ENCODE measurements around the gene SLCO3A1.

Gene SLCO3A1

DNA sequence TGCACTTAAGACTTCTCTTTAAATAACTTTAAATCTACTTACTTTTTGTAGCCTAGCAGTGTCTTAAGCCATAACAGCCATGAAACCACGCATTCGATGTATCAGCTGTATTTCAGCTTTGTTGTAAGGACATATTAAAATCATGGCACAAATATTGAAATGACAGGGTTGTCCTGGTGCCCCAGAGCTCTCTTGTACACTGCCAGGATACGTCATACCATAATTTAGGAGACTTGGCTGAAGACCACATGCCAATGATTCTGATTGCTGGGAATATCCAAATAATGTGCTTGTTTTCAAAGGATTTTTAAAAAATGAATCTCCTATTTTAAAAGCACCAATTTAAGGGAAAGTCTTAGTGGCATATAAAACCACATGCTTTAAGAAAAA is 265.4 kb downstream of the SLCO3A1 start:
- no peak for DNase-seq (ENCODE audit: low read depth in 4 of 4, low spot score in 1 of 4)

DNA sequence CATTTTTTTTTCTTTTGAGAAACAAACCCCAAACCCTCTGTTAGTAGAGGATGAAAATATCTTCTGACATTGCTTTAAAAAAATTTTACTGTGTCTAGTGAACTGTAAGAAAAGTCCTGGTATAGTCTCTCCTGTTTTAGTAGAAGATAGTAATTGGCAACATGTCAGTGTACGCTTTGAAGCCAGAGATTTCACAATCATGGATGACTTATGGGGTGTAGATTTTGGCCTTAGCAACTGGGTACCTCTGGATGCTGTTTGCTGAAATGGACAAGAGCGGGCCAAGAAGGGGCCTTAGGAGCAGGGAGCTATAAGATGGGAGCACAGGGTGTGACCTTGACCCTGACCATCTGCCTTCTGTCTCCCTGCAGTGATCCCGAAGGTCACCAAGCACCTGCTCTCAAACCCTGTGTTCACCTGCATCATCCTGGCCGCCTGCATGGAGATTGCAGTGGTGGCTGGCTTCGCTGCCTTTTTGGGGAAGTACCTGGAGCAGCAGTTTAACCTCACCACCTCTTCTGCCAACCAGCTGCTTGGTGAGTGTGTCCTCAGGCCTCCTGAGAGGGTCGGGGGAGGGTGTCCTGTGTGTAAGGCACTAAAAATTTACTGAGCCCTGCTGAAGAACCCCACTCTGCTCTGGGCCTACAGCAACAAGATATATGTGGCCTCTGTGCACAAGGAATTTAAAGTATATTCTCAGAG is 266.7 kb downstream of the SLCO3A1 start:
- DNase-seq (ENCODE audit: low read depth in 4 of 4, low spot score in 1 of 4): no peak

DNA sequence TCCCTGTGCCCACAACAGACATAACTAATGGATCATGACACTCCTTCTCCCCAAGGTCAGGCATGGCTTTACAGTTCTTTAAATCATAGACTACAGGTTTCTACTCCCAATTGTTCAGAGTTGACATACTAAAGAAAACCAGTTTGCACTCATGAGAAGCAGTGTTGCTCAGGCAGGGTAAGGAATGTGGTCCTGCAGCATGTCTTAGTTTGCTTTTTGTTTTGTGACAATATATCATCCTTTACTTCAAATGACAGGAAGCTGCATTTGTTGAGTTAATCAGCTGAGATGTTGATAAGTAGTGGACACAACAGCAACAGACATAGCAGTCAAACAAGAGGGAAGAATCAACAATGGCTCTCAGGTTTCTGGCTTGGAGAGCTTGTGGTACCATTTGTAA is 267.5 kb downstream of the SLCO3A1 start:
- no peak for DNase-seq (ENCODE audit: low read depth in 4 of 4, low spot score in 1 of 4)

DNA sequence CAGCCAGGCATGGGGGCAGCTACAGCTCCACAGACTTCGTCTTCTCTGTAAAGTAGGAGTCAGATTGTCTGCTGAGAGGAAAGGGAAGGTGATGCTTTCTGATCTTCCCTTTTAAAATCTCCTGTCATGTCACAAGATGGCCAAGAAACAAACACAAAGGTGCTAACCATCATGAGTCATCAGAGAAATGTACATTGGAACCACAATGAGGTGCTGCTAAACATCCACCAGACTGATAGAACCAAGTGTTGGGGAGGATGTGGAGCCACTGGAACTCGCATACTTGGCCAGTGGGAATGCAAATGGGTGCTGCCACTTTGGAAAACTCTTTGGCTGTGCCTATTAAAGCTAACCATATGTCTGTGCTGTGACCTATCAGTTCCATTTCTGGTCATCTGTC is 268.8 kb downstream of the SLCO3A1 start:
- no peak for DNase-seq (ENCODE audit: low read depth in 4 of 4, low spot score in 1 of 4)

DNA sequence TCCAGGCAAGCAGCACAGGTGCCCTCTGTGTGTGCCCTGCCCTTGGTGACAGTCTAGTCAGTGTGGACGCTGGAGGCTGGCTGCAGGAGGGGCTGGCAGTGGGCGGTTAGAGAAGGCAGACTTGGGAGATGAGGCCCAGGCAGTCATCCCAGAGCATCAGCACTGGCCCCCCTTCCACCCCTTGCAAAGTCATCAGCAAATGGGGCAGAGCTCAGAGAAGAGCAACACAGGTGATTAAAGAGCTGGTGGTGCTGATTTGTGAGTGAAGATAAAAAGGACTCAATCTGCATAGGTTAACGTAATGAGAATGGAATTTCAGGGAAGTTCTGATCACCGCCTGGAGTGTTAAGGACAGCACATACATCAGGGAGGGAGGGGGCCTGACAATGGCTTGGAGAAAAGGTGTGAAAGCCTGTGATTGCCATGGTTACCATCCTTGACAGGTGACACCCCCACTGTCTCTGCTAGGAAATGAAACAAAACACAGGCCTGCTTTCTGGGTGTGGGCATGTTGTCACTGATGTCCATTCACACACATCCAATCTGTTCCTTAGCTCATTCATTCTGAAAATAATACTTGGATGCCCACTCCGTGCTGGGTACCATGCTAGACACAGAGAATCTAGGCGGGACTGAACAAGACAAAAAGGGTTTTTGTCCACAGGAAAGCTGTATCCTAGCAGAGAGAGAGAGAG is 270.6 kb downstream of the SLCO3A1 start:
- DNase-seq (ENCODE audit: low read depth in 4 of 4, low spot score in 1 of 4): no peak

DNA sequence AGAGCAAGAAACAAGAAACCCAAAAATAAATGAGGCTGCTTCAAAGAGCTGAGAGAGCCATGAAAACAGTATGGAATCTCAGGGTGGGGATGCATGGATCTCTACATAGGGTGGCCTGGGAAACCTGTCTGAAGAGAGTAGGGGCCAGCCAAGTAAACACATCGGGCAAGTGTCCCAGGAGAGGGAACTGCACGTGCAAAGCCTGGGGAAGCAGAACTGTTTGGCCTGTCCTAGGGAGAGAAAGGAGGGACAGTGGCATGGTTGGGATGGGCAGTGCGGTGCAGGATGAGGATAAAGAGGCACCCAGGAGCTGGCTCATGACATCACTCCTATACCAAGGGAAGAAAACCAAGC is 271.1 kb downstream of the SLCO3A1 start:
- no peak for DNase-seq (ENCODE audit: low read depth in 4 of 4, low spot score in 1 of 4)

DNA sequence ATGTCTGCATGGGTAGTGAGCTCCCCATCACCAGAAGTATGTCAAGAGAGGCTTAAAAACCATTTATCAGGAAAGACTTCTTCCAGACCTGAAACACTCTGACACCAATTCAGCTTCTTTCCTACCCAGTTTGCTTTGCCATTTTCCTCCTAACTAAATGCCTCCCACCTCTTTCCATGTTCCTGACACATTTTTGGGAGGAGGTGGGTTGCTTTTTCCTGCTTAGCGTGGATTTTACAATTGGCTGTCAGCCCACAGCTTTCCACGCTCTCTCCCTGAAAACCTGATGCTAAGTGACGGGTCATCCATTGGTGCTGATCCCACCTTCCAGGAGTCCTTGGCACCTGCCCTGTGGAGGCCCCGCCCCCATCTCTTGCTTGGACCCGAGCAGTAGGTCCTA is 275.3 kb downstream of the SLCO3A1 start:
- no peak for DNase-seq (ENCODE audit: low read depth in 4 of 4, low spot score in 1 of 4)

DNA sequence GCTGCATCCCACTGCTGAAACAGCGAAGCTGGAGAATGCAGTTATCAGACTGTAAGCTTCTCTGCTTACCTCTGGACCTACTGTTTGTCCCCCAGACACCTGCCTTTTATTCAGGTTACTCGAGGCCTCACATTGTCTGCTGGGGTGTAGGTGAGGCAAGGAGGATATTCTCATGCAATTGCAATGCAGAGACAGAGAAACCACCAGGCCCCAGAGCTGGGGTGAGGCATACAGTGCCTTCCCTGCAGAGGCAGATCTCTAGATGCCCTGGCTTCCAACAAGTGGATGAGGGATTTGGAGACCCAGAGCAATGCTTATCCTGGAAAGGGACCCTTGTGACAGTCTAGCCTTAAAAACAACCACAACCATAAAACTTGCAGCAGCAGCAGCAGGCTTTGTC is 276.7 kb downstream of the SLCO3A1 start:
- no peak for DNase-seq (ENCODE audit: low read depth in 4 of 4, low spot score in 1 of 4)

DNA sequence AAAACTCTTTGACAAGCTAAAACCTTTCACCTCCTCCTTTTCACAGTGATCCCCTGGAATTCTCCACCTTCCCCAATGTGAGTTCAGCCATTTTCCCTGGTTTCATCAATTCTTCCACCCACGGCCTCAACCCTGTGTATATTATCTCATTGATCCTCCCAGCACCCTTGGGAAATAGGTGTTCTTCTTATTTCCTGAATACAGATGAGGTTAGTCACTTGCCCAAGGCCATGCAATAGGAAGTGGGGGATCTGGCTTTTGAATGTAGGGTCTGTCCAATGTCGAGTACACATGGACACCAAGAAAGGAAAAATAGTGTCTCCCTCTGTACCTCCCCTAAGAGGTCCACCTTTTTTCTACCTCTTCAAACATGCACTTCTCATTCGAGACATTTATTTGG is 277.4 kb downstream of the SLCO3A1 start:
- no peak for DNase-seq (ENCODE audit: low read depth in 4 of 4, low spot score in 1 of 4)

DNA sequence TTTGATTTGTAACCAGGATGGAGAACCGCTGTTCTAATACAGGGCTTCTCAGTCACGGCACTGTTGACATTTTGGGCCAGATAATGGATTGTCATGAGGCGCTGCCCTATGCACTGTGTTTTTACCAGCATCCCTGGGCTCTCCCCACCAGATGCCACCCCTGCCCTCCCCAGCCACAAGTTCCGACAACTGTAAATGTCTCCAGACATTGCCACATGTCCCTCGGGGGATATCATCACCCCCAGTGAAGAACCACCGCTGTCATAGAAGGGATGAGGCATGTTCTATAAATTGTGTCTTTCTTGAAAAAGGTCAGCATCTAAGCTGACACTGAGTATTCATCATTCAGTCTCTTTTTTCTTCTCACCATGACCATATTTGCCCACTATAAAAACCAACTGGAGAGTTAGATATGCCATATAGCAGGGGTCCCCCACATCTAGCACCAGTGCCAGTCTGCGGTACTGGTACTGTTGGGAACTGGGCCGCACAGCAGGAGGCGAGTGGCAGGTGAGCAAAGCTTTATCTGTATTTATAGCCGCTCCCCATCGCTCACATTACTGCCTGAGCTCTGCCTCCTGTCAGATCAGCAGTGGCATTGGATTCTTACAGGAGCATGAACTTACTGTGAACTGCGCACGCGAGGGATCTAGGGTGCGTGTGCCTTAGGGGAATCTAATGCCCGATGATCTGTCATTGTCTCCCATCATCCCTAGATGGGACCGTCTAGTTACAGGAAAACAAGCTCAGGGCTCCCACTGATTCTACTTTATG is 279.7 kb downstream of the SLCO3A1 start:
- no peak for DNase-seq (ENCODE audit: low read depth in 4 of 4, low spot score in 1 of 4)

DNA sequence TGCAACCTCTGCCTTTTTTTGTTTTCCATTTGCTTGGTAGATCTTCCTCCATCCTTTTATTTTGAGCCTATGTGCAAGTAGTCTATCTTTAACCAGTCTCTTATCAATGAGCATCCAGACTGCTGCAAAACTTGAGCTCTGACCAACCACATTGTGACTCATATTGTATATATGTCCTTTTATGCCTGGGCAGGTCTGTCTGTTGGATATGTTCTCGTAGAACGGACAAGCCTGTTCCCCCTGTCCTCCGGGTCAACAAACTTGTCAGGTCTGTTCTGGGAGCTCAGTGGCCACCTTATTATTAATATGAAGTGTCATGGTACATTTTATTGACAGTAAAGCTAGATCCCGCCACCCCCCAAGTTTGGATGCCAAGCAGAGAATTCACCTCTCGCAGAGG is 287.3 kb downstream of the SLCO3A1 start:
- DNase-seq (ENCODE audit: low read depth in 4 of 4, low spot score in 1 of 4): no peak

DNA sequence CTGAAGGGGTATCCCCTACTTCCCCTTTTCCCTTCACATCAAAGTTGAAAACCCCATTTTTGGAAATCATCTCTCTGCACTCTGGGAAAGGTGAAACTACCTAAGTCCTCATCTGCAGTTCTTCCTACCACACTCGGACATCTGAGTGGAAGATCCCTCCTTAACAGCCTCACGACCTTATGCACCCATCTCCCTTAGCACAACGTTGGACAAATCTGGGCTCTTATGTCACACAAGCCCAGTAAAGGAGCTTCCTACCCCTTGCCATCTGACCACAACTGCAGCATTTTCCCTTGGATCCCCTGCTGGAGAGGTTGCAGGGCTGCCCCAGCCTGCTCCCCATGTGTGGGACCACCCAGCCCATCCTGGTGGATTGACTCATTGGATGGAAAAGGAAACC is 288.1 kb downstream of the SLCO3A1 start:
- DNase-seq (ENCODE audit: low read depth in 4 of 4, low spot score in 1 of 4): no peak

DNA sequence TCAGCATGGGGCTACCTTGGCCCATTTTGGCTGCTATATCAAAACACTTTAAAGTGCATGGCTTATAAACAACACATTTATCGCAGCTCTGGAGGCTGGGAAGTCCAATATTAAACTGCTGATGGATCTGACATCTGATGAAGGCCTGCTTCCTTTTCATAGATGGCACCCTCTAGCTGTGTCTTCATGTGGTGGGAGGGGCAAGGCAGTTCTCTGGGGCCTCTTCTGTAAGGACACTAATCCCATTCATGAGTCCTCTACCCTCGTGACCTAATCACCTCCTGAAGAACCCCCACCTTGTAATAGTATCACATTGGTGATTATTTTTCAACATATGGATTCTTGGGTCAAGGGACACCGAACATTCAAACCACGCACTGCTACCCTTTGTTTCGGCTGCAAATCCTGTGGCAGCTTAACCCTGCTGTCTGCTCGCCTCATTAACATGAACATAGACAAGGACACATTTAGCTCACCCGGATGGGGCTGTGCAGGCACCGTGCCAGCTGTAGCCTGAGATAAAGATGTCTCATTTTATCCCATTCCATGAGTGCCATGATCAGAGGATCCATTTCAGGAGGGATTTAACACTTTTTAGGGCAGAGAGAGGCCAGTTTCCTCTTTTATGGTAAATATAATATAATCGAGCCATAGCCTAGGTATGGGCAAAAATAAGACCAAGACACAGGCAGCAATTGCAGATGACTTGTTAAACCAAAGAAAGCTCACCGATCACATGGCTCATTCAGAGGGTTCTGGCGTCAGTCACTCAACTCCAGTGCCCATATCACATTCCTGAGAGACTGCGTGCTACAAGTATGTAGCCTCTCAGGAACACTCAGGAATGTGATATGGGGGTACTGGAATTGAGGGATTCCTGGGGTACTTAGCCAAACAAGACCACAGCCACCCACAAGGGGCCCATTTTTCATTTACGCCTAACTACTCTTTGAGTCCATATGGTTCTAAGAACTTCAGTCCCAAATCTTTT is 289.0 kb downstream of the SLCO3A1 start:
- DNase-seq (ENCODE audit: low read depth in 4 of 4, low spot score in 1 of 4): no peak

DNA sequence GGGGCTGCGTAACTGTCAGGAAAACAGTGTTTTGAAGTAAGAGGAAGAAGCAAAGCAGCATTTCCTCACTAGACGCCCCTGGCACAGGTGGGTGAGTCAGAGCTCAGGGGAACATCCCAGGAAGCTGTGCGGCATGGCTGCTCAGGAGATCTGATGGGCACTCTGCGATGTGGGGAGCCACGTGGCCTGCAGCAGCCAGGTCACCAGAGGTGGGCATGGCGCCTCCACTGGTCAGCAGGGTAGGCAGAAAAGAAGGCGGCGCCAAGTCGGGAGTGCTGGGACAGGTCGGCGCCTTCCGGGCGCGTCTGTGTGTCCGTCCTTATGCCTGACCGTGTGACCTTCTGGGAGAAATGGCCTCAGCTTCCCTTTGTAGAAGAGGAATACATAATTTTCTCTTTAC is 290.3 kb downstream of the SLCO3A1 start:
- no peak for DNase-seq (ENCODE audit: low read depth in 4 of 4, low spot score in 1 of 4)

DNA sequence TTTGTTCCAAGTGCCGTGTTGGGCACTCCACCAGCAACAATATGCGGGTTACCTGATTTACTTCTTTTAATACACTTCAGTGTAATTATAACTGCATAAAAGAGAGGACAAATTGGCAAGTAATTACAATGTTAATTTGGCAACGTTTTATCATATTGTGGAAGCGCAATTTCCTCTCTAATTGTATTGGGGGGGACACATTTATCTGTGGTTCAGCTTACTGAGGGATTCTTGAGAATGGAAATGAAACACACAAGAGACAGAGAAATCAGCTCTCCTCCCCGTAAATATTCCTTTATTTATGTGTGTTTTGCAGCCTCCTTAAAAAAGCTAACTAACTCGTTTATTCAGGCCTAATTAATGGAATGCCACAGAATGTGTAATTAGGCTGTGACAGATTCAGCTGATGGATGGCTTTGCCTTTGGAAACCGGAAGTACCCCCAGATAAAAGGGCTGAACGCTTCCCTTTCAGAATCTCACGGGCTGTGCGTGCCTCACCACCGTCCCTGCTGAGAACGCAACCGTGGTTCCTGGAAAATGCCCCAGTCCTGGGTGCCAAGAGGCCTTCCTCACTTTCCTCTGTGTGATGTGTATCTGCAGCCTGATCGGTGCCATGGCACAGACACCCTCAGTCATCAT is 293.1 kb downstream of the SLCO3A1 start:
- no peak for DNase-seq (ENCODE audit: low read depth in 4 of 4, low spot score in 1 of 4)

DNA sequence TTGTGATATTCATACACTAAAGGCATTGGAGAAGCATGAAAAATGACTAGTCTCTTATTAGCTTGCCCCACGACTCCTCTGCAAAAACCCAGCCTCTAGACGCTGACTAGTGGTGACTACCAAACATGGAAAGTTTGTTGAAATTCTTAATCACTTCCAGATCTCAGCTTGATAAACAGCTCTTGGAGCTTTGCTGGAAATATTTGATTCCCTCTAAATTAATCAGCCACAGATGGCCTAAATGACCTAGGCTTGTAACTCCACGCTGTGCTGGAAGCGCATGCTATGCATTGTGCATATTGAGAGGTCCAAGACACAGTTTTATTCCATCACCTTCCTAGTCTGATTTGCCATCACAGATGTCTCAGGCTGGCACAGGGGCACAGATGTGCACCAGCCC is 295.5 kb downstream of the SLCO3A1 start:
- DNase-seq (ENCODE audit: low read depth in 4 of 4, low spot score in 1 of 4): no peak

DNA sequence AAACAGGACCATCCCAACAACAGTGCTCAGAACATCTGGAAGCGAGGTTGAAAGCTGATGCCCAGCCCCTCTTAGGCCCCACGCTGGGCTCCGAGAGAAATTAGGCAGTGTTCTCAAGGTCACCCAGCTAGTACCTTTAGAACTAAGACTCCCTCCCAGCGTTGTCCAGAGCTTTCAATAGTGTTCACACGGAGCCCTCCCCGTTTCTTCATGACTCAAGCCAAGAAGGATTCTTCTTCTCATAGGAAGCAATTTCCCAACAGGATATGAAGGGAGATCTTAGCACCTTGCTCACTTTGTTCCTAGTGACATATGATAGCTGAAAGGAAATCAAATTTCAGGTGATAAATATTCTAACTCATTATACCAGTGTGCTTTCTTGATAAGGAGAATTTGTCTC is 296.0 kb downstream of the SLCO3A1 start:
- no peak for DNase-seq (ENCODE audit: low read depth in 4 of 4, low spot score in 1 of 4)

DNA sequence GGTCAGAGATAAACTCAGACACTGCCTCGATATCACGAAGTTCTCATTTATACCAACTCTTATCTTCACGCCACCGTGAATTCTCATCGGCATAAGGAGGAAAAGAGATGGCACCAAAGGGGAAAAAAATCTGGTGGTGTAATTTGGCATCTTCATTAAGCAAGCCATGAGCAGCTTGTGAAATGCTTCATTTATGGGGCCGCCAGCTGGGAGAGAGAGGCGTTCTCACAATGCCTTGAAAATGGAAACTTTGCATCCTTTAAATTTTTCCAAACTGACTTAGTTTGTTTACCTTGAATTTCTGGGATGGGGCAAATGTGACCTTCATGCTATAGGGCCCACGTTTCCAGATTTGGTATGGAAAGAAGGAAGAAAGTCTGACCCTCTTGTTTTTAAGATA is 297.7 kb downstream of the SLCO3A1 start:
- DNase-seq (ENCODE audit: low read depth in 4 of 4, low spot score in 1 of 4): no peak

DNA sequence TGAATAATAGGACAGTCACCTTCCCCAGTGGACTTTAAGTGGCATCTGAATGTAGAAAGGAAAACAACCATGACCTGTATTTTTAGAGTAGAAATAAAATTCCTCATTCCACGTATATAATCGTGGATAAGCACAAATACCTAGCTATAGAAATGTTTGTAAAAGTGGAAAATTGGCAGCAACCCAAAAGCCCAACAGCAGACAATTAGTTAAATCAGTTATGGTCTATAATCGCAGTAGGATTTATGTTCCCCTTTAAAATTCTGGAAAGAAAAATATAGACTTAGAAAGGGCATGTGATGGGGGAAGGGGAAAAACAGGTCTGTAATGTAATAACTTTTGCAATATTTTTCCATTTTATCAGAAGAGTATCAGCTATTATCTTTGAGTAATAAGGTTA is 298.2 kb downstream of the SLCO3A1 start:
- DNase-seq (ENCODE audit: low read depth in 4 of 4, low spot score in 1 of 4): no peak

DNA sequence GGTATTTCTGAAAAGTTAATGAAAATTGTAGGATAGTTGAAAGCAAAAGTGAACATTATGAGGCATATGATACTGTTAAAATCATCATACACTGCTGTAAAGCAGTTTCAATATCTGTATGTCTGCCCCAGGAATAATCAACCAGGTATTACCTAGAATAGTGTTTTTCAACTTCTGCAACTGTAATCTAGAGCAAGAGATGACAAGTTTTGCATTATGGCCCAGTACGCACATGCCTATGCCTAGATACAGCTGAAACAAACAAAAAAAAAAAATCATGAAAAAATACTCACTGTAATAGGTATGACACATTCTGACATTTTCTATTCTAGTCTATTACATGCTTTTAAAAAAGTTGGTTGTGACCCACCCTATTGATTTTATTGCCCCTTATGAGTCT is 299.5 kb downstream of the SLCO3A1 start:
- no peak for DNase-seq (ENCODE audit: low read depth in 4 of 4, low spot score in 1 of 4)

DNA sequence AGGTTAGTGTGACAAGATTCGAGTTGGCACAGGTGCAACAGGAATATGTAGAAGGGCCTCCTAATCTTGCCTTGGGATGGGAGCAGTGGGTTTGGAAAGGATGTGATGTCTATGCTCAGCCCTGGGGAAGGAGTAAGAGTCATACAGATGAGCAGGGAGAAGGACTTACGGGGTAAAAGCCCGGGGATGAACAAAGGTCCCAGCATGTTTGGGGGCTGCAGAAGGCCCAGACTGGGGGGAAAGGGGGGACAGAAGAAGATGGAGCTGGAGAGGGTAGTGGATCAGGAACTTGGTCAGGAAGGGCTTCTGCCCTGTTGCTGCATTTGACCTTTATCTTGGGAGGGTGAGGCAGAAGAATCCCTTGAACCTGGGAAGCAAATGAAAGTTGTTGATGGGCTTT is 300.1 kb downstream of the SLCO3A1 start:
- no peak for DNase-seq (ENCODE audit: low read depth in 4 of 4, low spot score in 1 of 4)

Data from stimulated activated CD4-positive, alpha-beta T cell treated with anti-CD3 and anti-CD28 coated beads, Interleukin-1b, Interleukin-23, amount 100 ng/mL, for 24 hours (primary cell).